ENCODE results near the gene HAUS1. TPM values are rescaled to one million over a fixed set of nuclear protein-coding genes. Genes with fewer than 3 reads are reported as not detected.

Gene HAUS1
- total RNA-seq, 1 donor from 2014 or later = 18.7 TPM

DNA sequence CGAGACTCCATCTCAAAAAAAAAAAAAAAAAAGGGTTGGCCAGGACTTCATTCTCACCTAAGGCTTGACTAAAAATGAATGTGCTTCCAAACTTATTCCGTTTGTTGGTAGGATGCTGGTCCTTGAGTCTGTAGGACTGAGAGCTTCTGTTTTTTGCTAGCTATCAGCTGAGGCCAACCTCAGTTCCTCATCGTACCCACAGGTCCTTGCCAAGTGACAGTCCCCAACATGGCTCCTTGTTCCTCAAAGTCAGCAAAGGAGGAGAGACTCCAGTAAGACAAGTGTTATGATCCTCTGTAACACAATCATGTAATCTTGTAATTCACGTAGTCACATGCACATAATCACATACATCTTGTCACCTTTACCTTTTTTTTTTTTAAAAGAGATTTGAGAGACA lies 37.0 kb downstream of the HAUS1 start:
- H3K4me3 ChIP-seq (ENCODE audit: low read depth, low read length) = no peak overlapping the region
- H3K36me3 ChIP-seq (ENCODE audit: control insufficient read depth, insufficient read depth, low read length) = no peaks in the 10 kb centered on the region
- no peaks in the 10 kb centered on the region for H3K27me3 ChIP-seq (ENCODE audit: control insufficient read depth, insufficient read depth, low read length)
- no peak for TF ChIP-seq CTCF (IDR thresholded peaks at IDR 0.05; ENCODE audit: insufficient read depth, low read length, severe bottlenecking)
- FAIRE-seq (peak; percentile 28), DNase-seq (ENCODE audit: low read depth) (no peak)

GRCh38 chr18:46148810-46149209 lies 44.6 kb downstream of the HAUS1 start:
- no peaks in the 10 kb centered on the region for H3K36me3 ChIP-seq (ENCODE audit: control insufficient read depth, insufficient read depth, low read length)
- FAIRE-seq (no peak), DNase-seq (ENCODE audit: low read depth) (peak; percentile 61)
- no peaks in the 10 kb centered on the region for H3K27me3 ChIP-seq (ENCODE audit: control insufficient read depth, insufficient read depth, low read length)
- peak; percentile 51 for TF ChIP-seq CTCF (IDR thresholded peaks at IDR 0.05; ENCODE audit: insufficient read depth, low read length, severe bottlenecking)
- H3K4me3 ChIP-seq (ENCODE audit: low read depth, low read length) = no peak overlapping the region

GRCh38 chr18:46152436-46152807 lies 48.2 kb downstream of the HAUS1 start:
- no peak overlapping the region for H3K4me3 ChIP-seq (ENCODE audit: low read depth, low read length)
- DNase-seq (ENCODE audit: low read depth) = peak; percentile 69
- TF ChIP-seq CTCF (IDR thresholded peaks at IDR 0.05; ENCODE audit: insufficient read depth, low read length, severe bottlenecking) = no peak
- H3K36me3 ChIP-seq (ENCODE audit: control insufficient read depth, insufficient read depth, low read length) = no peaks in the 10 kb centered on the region
- FAIRE-seq = peak; percentile 23
- no peaks in the 10 kb centered on the region for H3K27me3 ChIP-seq (ENCODE audit: control insufficient read depth, insufficient read depth, low read length)

GRCh38 chr18:46152808-46153617 lies 48.8 kb downstream of the HAUS1 start:
- no peaks in the 10 kb centered on the region for H3K27me3 ChIP-seq (ENCODE audit: control insufficient read depth, insufficient read depth, low read length)
- TF ChIP-seq CTCF (IDR thresholded peaks at IDR 0.05; ENCODE audit: insufficient read depth, low read length, severe bottlenecking) = no peak
- no peak overlapping the region for H3K4me3 ChIP-seq (ENCODE audit: low read depth, low read length)
- FAIRE-seq (peak; percentile 58), DNase-seq (ENCODE audit: low read depth) (peak; percentile 86)
- no peaks in the 10 kb centered on the region for H3K36me3 ChIP-seq (ENCODE audit: control insufficient read depth, insufficient read depth, low read length)

GRCh38 chr18:46155641-46156051 lies 51.5 kb downstream of the HAUS1 start:
- Histone ChIP-seq H3K27me3 (ENCODE audit: control insufficient read depth, insufficient read depth, low read length) (no peaks in the 10 kb centered on the region), H3K4me3 (ENCODE audit: low read depth, low read length) (no peak overlapping the region), H3K36me3 (ENCODE audit: control insufficient read depth, insufficient read depth, low read length) (no peaks in the 10 kb centered on the region)
- no peak for TF ChIP-seq CTCF (IDR thresholded peaks at IDR 0.05; ENCODE audit: insufficient read depth, low read length, severe bottlenecking)
- DNase-seq (ENCODE audit: low read depth) (peak; percentile 93), FAIRE-seq (peak; percentile 58)

All from bronchial epithelial cell (primary cell).